Thoracic aorta (tissue), 2 donors: Measurements from ENCODE around the gene RAB44. TPM values are rescaled to one million over a fixed set of nuclear protein-coding genes. Genes with fewer than 3 reads are reported as not detected.

Experiments used
- ATAC-seq: fragments of 150-250 bp; one replicate; pipeline ENCODE4 v1.8.0; 2017; ENCODE audit warnings: low read depth; ENCODE audit not compliant: insufficient number of reproducible peaks, low FRiP score
- DNase-seq: peaks from one replicate; pipeline ENCODE4 v3.0.0-alpha.2; 2020; ENCODE audit warnings: low spot score
- H3K27ac ChIP-seq, 2 donors: fragments of 200-600 bp; sonication (generic); 1 replicate in 1 of 2; 2 replicates in 1 of 2; pipeline ENCODE4 v1.5.1; 2016; ENCODE audit warnings: mild to moderate bottlenecking in 2 of 2, moderate library complexity in 2 of 2
- H3K27me3 ChIP-seq: fragments of 200-600 bp; sonication (generic); replicated peaks from 2 replicates; pipeline ENCODE4 v1.6.0; 2016; ENCODE audit warnings: mild to moderate bottlenecking; ENCODE audit not compliant: insufficient read depth
- H3K36me3 ChIP-seq: fragments of 200-600 bp; sonication (generic); one replicate; pipeline ENCODE4 v1.5.1; 2016
- H3K4me1 ChIP-seq, 2 donors: fragments of 200-600 bp; sonication (generic); 1 replicate in 1 of 2; 2 replicates in 1 of 2; pipeline versions ENCODE4 v1.5.1 to v1.6.0; 2016; ENCODE audit warnings: low read depth in 2 of 2, mild to moderate bottlenecking in 1 of 2; ENCODE audit not compliant: control insufficient read depth in 1 of 2
- H3K4me3 ChIP-seq: fragments of 200-600 bp; sonication (generic); 2 replicates; pipeline ENCODE4 v1.5.1; 2016; ENCODE audit warnings: mild to moderate bottlenecking
- H3K9me3 ChIP-seq: fragments of 200-600 bp; sonication (generic); 2 replicates; pipeline ENCODE4 v1.5.1; 2016
- total RNA-seq, 2 donors: library from RNA; depleted of rRNA; stranded (reverse); fragments of >200 nt; gene quantifications; one replicate each; pipeline versions ENCODE4 v1.1.0 to v1.2.3, GENCODE V29; 2016
- TF ChIP-seq, protein P1 (sequence below): fragments of 200-600 bp; sonication (generic); IDR thresholded peaks from one replicate; pipeline ENCODE4 v1.5.1; 2019; ENCODE audit warnings: antibody characterized with exemption

Gene RAB44
- total RNA-seq, 2 donors from 2014 or later = 0.27 TPM; not detected in 1

DNA sequence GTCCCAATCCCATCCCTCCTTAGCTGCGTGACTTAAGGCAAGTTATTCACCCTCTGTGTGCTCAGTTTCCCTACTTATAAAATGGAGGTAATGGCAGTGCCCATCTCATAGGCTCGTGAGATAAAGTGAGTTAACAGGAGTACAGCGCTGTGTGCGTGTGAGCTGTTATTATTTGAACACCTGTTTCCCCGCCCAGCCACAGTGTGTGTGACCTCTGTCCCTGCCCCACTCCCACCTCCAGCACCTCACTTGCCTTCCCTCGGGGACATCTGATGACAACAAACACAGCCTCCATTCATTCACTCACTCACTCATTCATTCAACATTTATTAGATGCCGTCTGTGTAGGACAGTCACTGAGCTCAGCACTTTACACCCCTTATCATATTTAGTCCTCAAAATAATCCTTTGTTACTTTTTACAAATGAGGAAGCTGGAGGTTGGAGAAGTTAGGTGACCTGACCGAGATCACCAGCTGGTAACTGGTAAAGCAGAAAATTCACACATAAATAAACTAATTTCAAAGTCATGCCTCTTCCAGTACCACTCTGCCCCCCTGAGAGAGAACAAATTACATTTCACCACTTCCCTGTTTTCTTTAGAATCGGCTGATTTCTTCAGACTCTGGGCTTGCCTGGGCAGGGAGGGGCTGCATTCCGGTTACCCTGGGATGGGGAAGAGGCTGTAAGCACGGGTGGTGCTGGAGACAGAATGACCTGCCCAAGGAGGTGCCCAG, 83.0 kb downstream of the RAB44 start:
- H3K27ac ChIP-seq = no peak overlapping the region
- TF ChIP-seq, protein P1, sequence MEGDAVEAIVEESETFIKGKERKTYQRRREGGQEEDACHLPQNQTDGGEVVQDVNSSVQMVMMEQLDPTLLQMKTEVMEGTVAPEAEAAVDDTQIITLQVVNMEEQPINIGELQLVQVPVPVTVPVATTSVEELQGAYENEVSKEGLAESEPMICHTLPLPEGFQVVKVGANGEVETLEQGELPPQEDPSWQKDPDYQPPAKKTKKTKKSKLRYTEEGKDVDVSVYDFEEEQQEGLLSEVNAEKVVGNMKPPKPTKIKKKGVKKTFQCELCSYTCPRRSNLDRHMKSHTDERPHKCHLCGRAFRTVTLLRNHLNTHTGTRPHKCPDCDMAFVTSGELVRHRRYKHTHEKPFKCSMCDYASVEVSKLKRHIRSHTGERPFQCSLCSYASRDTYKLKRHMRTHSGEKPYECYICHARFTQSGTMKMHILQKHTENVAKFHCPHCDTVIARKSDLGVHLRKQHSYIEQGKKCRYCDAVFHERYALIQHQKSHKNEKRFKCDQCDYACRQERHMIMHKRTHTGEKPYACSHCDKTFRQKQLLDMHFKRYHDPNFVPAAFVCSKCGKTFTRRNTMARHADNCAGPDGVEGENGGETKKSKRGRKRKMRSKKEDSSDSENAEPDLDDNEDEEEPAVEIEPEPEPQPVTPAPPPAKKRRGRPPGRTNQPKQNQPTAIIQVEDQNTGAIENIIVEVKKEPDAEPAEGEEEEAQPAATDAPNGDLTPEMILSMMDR = no peak
- no peaks in the 10 kb centered on the region for H3K27me3 ChIP-seq
- no peaks in the 10 kb centered on the region for H3K9me3 ChIP-seq
- no peaks in the 10 kb centered on the region for H3K4me1 ChIP-seq
- no peaks in the 10 kb centered on the region for H3K36me3 ChIP-seq
- H3K4me3 ChIP-seq = no peak overlapping the region
- DNase-seq (no peak), ATAC-seq (peak; percentile 27)

DNA sequence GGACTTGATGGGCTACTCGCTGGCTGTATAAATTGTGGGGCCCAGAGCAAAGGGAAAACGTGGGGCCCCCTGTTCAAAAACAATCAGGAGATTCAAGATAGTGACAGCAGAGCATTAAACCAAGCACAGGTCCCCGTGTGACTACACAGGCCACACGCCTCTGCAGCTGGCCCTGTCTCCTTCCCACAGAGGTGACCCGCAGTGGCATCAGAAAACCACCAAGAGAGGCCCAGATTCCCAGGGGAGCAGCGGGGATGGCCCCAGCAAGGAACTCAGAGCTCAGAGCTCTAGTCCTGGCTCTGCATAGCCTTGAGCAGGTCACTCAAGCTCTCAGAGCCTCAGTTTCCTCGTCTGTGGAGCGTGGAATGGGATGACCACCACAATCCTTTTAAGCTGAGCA, 84.0 kb downstream of the RAB44 start:
- Histone ChIP-seq H3K27me3 (no peaks in the 10 kb centered on the region), H3K4me3 (no peak overlapping the region), H3K36me3 (no peaks in the 10 kb centered on the region), H3K27ac (no peak overlapping the region), H3K4me1 (no peaks in the 10 kb centered on the region), H3K9me3 (no peaks in the 10 kb centered on the region)
- TF ChIP-seq, protein P1 = no peak
- ATAC-seq (no peak), DNase-seq (no peak)

Other genes with a start within 250 kb of the RAB44 start
- 10 to 100 TPM; 23.1 to 23.2 TPM for gene STK38, start 150.3 kb upstream of the RAB44 start, total RNA-seq
- gene SRSF3, start 103.5 kb upstream of the RAB44 start, total RNA-seq = 100 to 1,000 TPM in 1 of 2 donors, 10 to 100 TPM in 1; 88.5 to 120 TPM
- gene CDKN1A, start 19.1 kb upstream of the RAB44 start, total RNA-seq = 100 to 1,000 TPM; 311 to 457 TPM
- 1 to 10 TPM in 1 of 2 donors, under 1 TPM in 1; 0.85 to 1.6 TPM for gene CPNE5, start 141.6 kb downstream of the RAB44 start, total RNA-seq
- gene PPIL1, start 177.0 kb downstream of the RAB44 start, total RNA-seq = 10 to 100 TPM; 12.0 to 12.9 TPM
- 10 to 100 TPM; 53.6 to 60.9 TPM for gene C6orf89, start 188.1 kb downstream of the RAB44 start, total RNA-seq